Measurements from ENCODE around the gene PARD3B.

Gene PARD3B

DNA sequence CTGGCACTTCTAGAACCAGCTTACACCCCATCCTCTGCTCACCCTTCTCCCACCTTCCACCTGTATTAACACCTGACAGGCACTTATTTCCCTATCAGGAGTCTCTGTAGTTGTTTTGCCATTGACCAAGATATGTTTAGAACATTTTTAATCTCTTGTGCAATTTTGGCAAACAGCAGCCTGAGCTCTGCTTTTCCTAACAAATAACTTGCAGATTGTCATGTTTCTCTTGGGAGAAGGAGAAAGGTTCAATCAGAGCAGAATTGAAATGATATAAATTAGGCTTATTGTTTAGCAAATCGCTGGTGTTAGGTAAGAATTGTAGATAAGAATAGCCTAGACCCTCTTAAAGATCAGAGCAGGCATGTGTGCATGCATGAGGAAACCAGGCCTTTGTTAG is 225.5 kb downstream of the PARD3B start:
- DNase-seq (ENCODE audit: low read depth) = no peak

DNA sequence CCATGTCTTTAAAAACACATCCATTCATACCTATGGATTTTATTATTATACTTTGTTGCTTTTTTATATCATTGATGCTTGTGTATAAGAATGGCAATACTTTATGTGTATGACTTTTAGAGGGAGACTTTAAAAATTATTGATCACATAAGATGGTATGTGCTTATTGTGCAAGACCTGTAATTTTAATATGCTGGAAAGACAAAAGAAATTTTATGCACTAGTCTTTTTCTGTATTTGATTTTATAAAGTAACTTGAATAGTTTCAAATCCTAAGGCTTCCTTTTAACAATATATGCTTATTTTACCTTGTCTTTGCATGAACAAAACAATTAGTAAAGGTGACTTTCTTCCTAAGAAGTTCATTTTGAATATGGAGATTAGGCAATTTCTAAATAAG is 226.4 kb downstream of the PARD3B start:
- DNase-seq (ENCODE audit: low read depth) = no peak

DNA sequence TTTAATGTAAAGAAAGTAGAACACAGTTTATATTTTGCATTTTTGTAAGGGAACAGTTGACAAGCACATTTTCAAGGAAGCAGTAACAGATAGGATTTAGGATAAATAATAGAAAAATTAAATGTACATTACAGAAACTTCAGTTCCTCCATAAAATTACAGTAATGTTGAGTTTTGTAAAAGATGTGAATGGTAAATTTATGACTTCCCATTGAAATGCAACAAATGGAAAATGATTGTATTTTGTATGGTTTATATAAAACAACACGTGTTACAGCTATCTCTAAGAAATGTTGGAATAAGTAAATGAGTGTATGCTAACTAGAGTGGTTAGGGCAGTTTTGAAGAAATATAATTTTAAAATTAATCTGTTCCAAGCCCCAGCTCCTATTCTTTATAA is 227.3 kb downstream of the PARD3B start:
- no peak for DNase-seq (ENCODE audit: low read depth)

DNA sequence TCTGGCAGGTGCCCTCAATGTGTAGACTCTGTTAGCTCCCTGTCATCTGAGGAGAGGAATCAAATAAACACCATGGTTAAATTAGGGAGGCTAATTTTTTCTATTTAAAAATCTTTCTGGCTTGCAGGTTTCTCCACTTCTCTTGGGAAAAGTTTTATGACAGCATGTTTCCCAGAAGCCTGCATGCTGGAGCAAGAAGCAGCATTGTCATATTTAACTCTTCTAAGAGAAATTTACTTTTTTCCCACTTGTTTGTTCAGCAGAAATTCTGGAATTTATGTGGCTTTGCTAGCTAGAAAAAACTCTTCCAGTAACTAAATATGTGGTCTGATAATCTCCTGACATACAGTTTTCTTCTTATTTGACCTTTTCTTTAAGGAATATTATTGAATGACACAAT is 230.5 kb downstream of the PARD3B start:
- no peak for DNase-seq (ENCODE audit: low read depth)

DNA sequence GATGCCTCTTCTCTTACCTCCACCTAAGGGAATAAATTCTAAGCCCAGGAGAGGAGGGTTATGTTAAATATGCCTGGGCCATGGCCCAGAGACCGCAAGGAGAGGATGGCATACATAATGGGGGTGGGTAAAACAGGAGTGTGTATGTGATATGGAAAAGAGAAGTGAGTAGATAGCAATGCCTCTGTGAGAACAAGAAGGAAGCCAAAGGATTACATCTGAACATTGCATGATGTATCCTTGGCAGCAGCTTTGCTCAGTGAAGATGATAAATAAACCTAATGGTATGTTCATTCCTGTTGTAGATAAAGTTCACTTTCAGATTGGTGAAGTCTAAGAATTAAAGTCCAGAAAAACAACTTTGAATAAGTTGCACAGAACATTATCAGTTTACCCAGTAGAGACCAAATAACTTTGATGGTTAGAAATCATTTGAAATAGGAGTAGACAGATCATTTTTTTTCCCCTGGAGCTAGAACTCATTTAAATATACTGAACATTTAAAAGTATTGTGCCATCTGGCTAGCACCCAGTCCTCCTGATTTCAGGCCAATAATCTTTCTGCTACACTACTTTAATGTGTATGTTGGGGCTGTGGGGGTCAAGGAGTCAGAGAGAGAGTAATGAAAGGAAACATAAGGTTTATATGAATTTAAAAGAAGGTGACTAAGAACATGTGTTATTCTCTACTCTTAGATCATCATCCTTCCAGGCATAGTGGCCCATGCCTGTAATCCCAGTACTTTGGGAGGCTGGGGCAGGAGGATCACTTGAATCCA is 231.7 kb downstream of the PARD3B start:
- peak; percentile 47 for DNase-seq (ENCODE audit: low read depth)

DNA sequence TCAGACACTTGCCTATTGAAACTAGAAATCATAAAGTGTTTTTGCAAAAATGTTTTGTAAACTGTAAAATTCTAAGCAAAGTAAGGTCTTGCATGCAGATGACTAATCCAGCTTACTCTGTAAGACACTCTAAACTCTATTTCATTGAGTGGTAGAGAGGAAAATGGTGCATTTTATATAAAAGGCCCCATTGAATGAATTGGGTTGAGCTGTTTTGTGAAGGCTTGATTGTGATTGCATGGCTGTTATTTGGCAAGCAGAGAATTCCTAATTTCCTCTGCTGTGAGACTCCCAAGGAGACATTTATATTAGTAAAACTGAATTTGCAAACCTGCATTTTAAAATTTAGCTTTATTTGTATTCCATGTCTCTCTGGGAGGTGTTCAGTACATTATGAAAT is 234.5 kb downstream of the PARD3B start:
- DNase-seq (ENCODE audit: low read depth) = no peak

DNA sequence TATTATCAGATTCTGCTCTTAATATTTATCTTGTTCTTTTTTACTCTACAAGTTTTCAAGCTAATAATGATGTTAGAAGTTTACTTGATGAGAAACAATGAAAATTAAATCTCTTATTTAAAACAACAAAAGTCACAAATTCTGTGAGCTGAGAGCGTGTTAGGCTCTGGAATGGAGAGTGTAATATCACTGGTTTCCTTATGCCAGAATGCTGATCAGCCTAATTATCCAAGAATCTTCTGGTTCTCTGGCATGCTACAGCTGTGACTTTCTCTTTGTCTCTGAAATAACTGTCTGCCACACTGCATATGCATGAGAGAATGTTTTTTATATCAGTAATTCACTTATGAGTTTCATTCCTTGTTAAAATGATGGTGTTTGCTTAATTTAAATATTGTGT is 236.7 kb downstream of the PARD3B start:
- no peak for DNase-seq (ENCODE audit: low read depth)

DNA sequence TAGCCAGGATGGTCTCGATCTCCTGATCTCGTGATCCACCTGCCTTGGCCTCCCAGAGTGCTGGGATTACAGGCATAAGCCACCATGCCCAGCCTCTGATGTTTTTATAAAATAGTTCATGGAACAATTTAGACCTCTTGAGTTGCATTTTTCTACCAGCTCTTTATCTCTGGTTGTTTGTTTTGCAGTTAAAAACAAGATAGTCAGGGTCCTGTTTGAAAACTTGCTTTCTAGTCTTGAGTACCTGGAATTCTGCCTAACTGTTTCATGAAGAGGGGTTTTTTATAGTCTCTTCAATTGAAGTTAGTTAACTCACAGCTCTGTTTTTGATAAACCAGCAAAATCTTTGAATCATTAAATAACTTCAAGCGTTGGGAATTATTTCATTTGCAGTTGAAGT is 244.8 kb downstream of the PARD3B start:
- DNase-seq (ENCODE audit: low read depth) = no peak

DNA sequence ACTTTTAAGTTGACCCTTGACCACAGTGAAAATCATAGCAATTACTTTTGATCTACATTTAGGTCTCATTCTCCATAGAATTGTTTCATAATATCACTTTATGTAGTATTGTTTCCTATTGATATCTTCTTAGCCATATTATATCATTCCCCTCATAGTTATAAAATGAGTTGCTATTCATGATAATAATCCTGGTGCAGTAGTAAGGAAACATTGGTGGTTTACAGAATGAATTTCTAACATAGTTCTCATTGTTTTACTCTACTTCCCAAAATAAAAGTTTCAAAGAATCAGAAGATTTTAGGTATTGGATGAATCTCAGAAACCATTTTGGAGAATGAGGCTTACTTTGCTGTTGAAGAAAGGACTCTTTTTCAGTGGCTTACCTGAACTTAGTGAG is 246.0 kb downstream of the PARD3B start:
- DNase-seq (ENCODE audit: low read depth) = no peak

DNA sequence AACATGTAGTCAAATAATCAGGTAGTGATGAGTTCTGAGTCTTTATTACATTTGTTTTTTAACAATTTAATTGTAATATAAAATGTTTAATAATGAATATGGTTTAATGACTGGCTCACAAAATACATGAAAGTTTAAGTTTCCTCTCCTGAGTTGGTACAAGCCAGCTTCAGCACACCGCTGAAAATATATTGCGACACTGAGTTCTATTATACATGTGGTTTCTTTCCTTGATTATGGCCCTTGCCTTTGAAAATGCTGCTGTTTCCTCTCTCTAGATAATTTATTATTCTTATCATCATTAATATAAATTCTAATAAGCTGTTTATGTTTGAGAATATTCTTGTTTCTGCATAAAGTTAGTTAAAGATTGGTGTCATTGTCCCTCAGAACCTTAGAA is 249.3 kb downstream of the PARD3B start:
- no peak for DNase-seq (ENCODE audit: low read depth)

DNA sequence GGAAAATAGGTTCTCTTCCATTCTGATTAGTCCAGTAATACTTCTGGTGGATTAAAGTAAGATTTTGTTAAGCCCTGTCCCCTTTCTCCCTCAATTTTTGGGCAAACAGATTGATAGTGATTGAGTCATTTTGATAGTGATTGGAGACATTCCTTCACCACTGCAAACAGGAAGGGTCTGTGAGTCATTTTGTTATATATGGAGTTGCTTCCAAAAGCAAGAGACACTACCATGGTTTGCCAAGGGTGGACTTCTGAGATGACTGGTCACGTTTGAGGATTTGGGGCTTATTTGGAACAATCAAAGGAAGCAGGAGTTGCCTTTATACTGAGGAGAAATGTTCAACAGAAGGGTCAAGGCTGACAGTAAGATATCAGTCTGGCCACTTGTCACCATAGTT is 249.9 kb downstream of the PARD3B start:
- DNase-seq (ENCODE audit: low read depth) = no peak

DNA sequence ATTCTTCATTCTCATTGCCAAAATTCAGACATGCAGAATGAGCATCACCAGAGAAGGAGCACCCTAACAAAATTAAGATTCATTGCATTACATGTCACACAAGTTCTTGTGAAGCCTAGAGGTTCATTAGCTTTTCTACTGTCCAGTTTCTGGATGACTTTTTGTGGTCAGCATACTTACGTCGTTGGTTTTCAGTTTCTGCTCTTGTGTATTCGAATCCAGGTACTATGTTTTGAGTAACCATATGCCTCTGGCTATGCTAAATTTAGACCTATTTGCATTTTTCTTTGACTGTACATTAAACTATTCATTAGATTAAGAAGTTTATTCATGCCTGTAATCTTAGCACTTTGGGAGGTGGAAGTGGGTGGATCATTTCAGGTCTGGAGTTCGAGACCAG is 251.3 kb downstream of the PARD3B start:
- DNase-seq (ENCODE audit: low read depth) = no peak

DNA sequence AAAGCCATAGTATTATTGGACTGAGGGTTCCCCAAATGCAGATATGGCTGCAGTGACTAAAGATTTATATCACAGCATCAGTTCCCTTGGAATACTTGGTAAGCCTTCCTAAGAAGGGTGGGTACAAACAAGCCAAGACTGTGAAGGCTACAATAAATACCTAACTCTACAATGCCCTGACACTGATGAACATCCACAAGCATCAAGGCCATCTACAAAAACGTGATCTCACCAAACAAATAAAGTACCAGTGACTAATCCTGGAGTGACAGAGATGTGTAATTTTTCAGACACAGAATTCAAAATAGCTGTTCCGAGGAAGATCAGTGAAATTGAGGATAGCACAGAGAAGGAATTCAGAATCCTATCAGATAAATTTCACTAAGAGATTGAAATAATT is 254.5 kb downstream of the PARD3B start:
- no peak for DNase-seq (ENCODE audit: low read depth)

DNA sequence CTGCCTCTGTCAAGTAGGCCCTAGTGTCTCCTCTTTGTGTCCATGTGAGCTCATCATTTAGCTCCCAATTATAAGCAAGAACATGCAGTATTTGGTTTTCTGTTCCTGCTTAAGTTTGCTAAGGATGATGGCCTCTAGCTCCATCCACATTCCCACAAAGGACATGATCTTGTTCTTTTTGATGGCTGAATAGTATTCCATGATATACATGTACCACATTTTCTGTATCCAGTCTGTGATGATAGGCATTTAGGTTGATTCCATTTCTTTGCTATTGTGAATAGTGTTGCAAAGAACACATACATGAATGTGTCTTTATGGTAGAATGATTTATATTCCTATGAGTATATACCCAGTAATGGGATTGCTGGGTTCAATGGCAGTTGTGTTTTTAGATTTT is 263.2 kb downstream of the PARD3B start:
- DNase-seq (ENCODE audit: low read depth) = no peak

DNA sequence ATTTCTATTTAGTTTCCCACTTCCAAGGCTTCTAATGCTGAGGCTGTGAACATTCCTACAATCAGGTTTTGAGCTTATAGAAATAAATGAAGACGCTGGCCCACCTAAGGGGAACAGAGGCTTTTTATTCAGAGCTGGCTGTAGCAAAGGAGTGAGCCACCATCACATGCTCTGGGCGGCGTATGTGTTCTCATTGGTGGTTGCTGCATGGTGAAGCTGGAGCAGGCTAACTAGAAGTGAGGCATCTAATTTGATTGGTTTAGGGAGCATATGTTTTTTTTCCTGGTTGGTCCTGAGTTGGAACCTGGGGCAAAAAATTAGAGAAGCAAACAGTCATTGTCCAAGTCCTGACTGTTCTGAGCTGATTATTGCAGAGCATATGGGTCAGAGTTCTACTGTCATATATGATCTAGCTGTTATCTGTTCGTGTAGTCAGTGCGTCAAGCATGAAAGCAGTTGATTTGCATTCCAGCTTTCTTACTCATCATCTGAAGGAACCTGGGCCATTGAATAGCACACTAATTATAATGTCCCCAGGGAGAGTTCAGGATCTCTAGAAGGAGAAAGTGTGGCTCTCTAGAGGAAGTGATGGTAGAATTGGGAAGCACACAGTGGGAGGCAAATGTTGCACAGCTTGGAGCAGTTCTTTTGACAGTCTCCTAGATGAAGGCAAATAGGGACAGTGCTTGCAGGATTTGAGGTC is 279.6 kb downstream of the PARD3B start:
- DNase-seq (ENCODE audit: low read depth) = no peak

DNA sequence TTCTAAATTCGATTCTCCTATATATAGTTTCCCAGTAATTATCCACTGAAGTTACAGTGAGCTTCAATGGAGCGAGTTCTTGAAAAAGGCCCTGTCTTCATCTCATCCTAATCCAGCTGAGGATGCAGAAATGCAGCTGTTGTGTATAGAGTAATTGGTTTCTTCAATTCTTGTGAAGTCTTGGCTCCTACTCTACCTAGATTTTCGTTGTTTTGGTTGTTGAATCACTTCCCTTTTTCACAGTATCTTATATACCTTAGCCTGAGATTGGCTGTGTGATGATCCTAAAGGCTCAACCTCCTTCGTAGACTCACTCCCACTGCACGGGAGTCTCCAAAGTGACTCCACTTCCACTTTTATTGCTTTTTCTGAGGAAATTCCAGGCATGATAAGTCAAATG is 280.4 kb downstream of the PARD3B start:
- no peak for DNase-seq (ENCODE audit: low read depth)

DNA sequence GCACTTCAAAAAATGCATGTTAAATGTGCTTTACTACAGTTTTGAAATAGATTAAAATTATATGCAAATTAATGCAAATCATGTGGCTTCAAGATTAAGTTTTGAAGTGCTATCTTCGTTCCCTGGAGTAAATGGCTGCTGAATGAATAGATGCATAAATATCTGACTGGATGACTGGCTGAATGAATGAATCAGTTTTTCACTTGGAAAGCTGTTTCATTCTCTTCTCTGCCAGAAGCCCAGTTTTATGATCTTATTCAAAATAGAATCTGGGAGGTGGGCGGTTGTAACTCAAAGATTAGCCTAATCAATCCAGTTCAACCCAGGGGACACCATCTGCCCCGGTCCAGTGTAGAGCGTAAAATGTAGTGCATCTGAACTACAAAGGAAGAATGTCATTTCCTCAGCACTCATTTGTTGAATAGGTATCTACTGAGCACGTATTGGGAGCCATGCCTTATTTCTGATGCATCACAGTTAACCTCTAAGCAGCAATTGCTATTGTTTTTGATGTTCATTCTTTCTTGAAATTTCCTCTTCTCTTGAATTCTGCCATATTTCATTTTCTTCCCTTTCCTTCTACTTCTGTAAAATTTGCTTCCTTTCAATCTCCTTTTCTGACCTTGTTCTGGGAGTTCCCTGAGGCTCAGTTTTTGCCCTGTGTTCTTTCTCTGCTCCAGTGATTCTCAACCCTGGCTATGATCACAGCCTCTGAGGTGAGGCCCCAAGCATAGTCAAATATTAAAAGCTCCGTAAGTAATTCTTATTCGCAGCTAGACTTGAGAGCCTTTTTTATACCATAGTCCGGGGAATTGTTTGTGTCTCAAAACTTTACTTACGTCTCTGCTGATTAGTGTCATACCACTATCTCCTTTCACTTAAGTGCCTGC is 282.7 kb downstream of the PARD3B start:
- DNase-seq (ENCODE audit: low read depth) = no peak

DNA sequence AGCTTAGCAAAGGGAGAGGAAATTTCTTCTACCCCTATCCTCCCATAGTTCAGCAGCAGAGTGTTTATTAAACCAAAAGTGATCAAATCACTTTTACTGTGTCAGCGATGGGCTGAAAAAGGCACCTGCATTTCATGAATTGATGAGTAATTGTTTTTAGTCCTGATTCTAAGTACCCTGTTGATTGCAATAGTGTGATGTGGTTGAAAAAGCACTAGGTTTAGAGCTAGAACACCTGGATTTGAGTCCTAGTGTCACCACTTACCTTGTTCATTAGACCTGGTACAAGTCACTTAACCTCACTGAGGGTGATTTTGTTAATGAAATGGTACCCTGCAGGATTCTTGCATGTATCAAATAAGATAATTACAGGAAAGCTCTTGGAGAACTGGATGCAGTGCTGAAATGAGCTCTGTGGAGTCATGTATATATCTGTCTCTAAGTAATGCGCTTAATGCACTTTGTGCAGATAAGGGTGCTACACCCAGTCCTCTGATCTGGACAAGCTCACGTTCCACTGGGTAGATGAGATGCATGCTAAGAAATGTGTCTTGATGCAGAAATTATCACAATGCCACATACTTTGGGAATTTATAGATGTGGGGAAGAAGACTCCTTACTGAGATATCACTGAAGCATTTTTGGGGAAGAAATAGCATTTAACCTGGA is 289.6 kb downstream of the PARD3B start:
- DNase-seq (ENCODE audit: low read depth) = no peak

DNA sequence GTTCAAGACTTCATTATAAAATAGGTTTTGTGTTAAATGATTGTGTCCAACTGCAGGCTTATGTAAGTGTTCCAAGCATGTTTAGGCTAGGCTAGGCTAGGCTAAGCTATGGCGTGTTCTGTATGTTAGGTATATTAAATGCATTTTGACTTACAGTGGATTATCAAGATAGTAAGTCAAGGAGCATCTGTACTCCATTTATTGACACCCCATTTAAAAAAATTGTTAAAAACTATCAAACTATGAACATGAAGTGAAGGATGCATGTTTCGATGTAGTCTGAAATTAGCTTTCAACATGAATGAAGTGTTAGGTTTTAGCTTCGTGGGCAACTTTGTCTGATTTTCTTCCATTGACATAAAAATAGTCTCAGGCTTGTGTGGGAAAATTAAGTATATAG is 290.5 kb downstream of the PARD3B start:
- DNase-seq (ENCODE audit: low read depth) = no peak

DNA sequence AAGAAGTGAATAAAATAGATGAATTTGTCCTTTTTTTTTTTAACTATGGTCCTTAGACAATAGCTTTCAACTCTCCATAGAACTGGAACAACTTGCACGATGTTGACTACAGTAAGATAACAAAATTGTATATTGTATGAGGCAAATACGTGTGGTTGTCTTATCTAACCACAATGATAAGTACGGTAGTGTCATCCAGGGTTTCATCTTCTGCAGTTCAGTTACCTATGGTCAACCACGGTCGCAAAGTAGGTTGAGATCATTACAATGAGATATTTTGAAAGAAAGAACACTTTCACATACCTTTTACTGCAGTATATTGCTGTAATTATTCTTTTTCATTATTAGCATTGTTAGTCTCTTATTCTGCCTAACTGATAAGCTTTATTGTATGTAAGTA is 295.2 kb downstream of the PARD3B start:
- no peak for DNase-seq (ENCODE audit: low read depth)

DNA sequence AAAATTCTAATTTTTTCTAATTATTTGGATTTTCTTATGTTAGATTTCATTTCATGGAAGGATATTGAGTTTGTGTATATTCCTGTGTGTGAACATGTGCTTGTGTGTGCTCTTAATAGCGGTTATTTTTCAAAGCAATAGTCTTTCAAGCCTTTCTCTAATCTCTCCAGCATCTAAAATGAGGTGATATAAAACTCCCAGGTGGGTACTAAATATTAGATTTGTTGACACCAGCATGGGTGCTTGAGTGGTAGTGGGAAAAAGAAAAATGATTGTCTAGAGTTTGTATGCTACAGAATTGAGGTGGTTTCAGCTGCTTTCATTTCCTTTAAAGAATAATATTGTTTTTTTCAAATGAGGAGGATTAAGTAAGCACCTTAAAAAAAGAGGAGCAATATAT is 296.8 kb downstream of the PARD3B start:
- no peak for DNase-seq (ENCODE audit: low read depth)
